Kidney (tissue), 14 donors: Measurements from ENCODE around the gene RBM47. TPM values are rescaled to one million over a fixed set of nuclear protein-coding genes. Genes with fewer than 3 reads are reported as not detected.
A peak's percentile ranks its signal among the peaks of the same experiment; 100 is the strongest.

ENCODE experiments used
- DNase-seq, 5 donors: peaks; one replicate each; pipeline ENCODE4 v3.0.0-alpha.2; 2013 to 2020
- FAIRE-seq: peaks from 2 replicates; lab custom pipeline; 2012; peaks lifted over from hg19 to GRCh38; lab: Jason Lieb, UNC
- H3K27ac ChIP-seq, 2 donors: one replicate each; pipeline ENCODE4 v1.7.0; 2013; ENCODE audit warnings: low read depth in 2 of 2, low read length in 2 of 2, inconsistent platforms in 1 of 2
- H3K27me3 ChIP-seq: one replicate; pipeline ENCODE4 v1.7.1; 2013; ENCODE audit warnings: low read length, inconsistent platforms; ENCODE audit not compliant: control insufficient read depth, insufficient read depth
- H3K36me3 ChIP-seq, 3 donors: one replicate each; pipeline versions ENCODE4 v1.7.0 to v1.7.1; 2013; ENCODE audit warnings: low read length in 3 of 3, control low read depth in 1 of 3, inconsistent platforms in 1 of 3; ENCODE audit not compliant: insufficient read depth in 3 of 3, control insufficient read depth in 2 of 3
- H3K4me1 ChIP-seq, 3 donors: one replicate each; pipeline versions ENCODE4 v1.7.0 to v1.7.1; 2013; ENCODE audit warnings: low read length in 3 of 3, inconsistent platforms in 1 of 3, low read depth in 1 of 3; ENCODE audit not compliant: control insufficient read depth in 2 of 3, insufficient read depth in 2 of 3
- H3K4me3 ChIP-seq, 3 donors: one replicate each; pipeline versions ENCODE4 v1.7.0 to v1.8.1; 2013; ENCODE audit warnings: low read length in 3 of 3, control low read depth in 1 of 3, inconsistent platforms in 1 of 3
- H3K9ac ChIP-seq, 3 donors: one replicate each; pipeline versions ENCODE4 v1.7.0 to v1.7.1; 2013; ENCODE audit warnings: low read length in 3 of 3, control low read depth in 1 of 3, inconsistent platforms in 1 of 3
- H3K9me3 ChIP-seq, 3 donors: one replicate each; pipeline versions ENCODE4 v1.7.0 to v1.7.1; 2013; ENCODE audit warnings: low read length in 3 of 3, control low read depth in 1 of 3, inconsistent platforms in 1 of 3; ENCODE audit not compliant: control insufficient read depth in 2 of 3, insufficient read depth in 1 of 3
- CTCF ChIP-seq: IDR thresholded peaks from 3 replicates; pipeline ENCODE4 v1.5.1; 2012; ENCODE audit warnings: mild to moderate bottlenecking, moderate library complexity, borderline replicate concordance; ENCODE audit not compliant: insufficient read depth; ENCODE audit errors: extremely low read depth
- intact Hi-C: fragments of 100-400 bp; cut with DNase I; formaldehyde crosslinking; loops from one replicate; pipeline ENCODE4 v1.11.1; 2022
- polyA plus RNA-seq: library from polyadenylated mRNA; stranded (reverse); fragments of 350-450 nt; fragmentation: Illumina TruSeq; extraction: RNeasy Lipid Tissue Mini Kit (QIAGEN cat#74804); gene quantifications from one replicate; pipeline ENCODE4 v1.2.3, GENCODE V29; 2014; ENCODE audit warnings: low read depth, low replicate concordance; ENCODE audit not compliant: insufficient read depth
- total RNA-seq: library from RNA; stranded (reverse); fragmentation: NEBNext Ultra II Directional; extraction: Animal tissue kit (Norgen Biotek cat#: 25700); gene quantifications from one replicate; pipeline ENCODE4 v1.2.1, GENCODE V29; 2021
- donor health status: control.
- donor health status: control.
- donor health status: control.
- donor health status: control.
- donor health status: control.
- donor health status: DM: yes; HTN: yes; CAD: no.
- donor health status: Normal renal cell carcinoma (clear cell type).

Gene RBM47
- total and polyA plus RNA-seq, 2 donors from 2014 or later = 61.5 to 124 TPM

- Histone ChIP-seq H3K4me1 (peaks cover 0 to 15% (median 13%) of the 10 kb centered on the region in 3 donors), H3K9ac (no peak overlapping the region), H3K27ac (no peak overlapping the region), H3K9me3 (no peaks in the 10 kb centered on the region), H3K36me3 (peaks cover 0 to 19% (median 8%) of the 10 kb centered on the region in 3 donors), H3K4me3 (no peak overlapping the region), H3K27me3 (no peaks in the 10 kb centered on the region)
- no peak for TF ChIP-seq CTCF
- DNase-seq = no peak
- no peak for FAIRE-seq
- intact Hi-C loops = no loop called here
Measured at GRCh38 chr4:40441430-40441829, 188.2 kb downstream of the RBM47 start.

- H3K27me3 ChIP-seq = no peaks in the 10 kb centered on the region
- FAIRE-seq = no peak
- H3K9ac ChIP-seq = no peak overlapping the region
- no peak overlapping the region for H3K4me3 ChIP-seq
- intact Hi-C loops = no loop called here
- H3K4me1 ChIP-seq = peaks cover 0 to 22% (median 11%) of the 10 kb centered on the region in 3 donors
- TF ChIP-seq CTCF = no peak
- H3K9me3 ChIP-seq = no peaks in the 10 kb centered on the region
- peaks cover 0 to 14% (median 8%) of the 10 kb centered on the region in 3 donors for H3K36me3 ChIP-seq
- DNase-seq = no peak
- no peak overlapping the region for H3K27ac ChIP-seq
Measured at GRCh38 chr4:40439519-40439918, 190.1 kb downstream of the RBM47 start.

- peak in 1 of 5 donors; percentile 77 for DNase-seq
- Histone ChIP-seq H3K27me3 (no peaks in the 10 kb centered on the region), H3K9ac (no peak overlapping the region), H3K4me3 (no peak overlapping the region), H3K36me3 (peaks cover 0 to 19% (median 8%) of the 10 kb centered on the region in 3 donors), H3K4me1 (peaks cover 0 to 22% (median 18%) of the 10 kb centered on the region in 3 donors), H3K9me3 (no peaks in the 10 kb centered on the region), H3K27ac (no peak overlapping the region)
- TF ChIP-seq CTCF = no peak
- FAIRE-seq = no peak
- intact Hi-C loops = no loop called here
Measured at GRCh38 chr4:40438384-40439026, 191.2 kb downstream of the RBM47 start.
